Thoracic aorta (tissue), 2 donors: Measurements from ENCODE around the gene LRMDA. TPM values are rescaled to one million over a fixed set of nuclear protein-coding genes. Genes with fewer than 3 reads are reported as not detected.

Experiments used
- ATAC-seq: fragments of 150-250 bp; one replicate; pipeline ENCODE4 v1.8.0; 2017; ENCODE audit warnings: low read depth; ENCODE audit not compliant: insufficient number of reproducible peaks, low FRiP score
- DNase-seq: peaks from one replicate; pipeline ENCODE4 v3.0.0-alpha.2; 2020; ENCODE audit warnings: low spot score
- H3K27ac ChIP-seq, 2 donors: fragments of 200-600 bp; sonication (generic); 1 replicate in 1 of 2; 2 replicates in 1 of 2; pipeline ENCODE4 v1.5.1; 2016; ENCODE audit warnings: mild to moderate bottlenecking in 2 of 2, moderate library complexity in 2 of 2
- H3K27me3 ChIP-seq: fragments of 200-600 bp; sonication (generic); replicated peaks from 2 replicates; pipeline ENCODE4 v1.6.0; 2016; ENCODE audit warnings: mild to moderate bottlenecking; ENCODE audit not compliant: insufficient read depth
- H3K36me3 ChIP-seq: fragments of 200-600 bp; sonication (generic); one replicate; pipeline ENCODE4 v1.5.1; 2016
- H3K4me1 ChIP-seq, 2 donors: fragments of 200-600 bp; sonication (generic); 1 replicate in 1 of 2; 2 replicates in 1 of 2; pipeline versions ENCODE4 v1.5.1 to v1.6.0; 2016; ENCODE audit warnings: low read depth in 2 of 2, mild to moderate bottlenecking in 1 of 2; ENCODE audit not compliant: control insufficient read depth in 1 of 2
- H3K4me3 ChIP-seq: fragments of 200-600 bp; sonication (generic); 2 replicates; pipeline ENCODE4 v1.5.1; 2016; ENCODE audit warnings: mild to moderate bottlenecking
- H3K9me3 ChIP-seq: fragments of 200-600 bp; sonication (generic); 2 replicates; pipeline ENCODE4 v1.5.1; 2016
- CTCF ChIP-seq: fragments of 200-600 bp; sonication (generic); IDR thresholded peaks from one replicate; pipeline ENCODE4 v1.5.1; 2019; ENCODE audit warnings: antibody characterized with exemption
- total RNA-seq, 2 donors: library from RNA; depleted of rRNA; stranded (reverse); fragments of >200 nt; gene quantifications; one replicate each; pipeline versions ENCODE4 v1.1.0 to v1.2.3, GENCODE V29; 2016

Gene LRMDA
- total RNA-seq, 2 donors from 2014 or later = 8.3 to 36.6 TPM

DNA sequence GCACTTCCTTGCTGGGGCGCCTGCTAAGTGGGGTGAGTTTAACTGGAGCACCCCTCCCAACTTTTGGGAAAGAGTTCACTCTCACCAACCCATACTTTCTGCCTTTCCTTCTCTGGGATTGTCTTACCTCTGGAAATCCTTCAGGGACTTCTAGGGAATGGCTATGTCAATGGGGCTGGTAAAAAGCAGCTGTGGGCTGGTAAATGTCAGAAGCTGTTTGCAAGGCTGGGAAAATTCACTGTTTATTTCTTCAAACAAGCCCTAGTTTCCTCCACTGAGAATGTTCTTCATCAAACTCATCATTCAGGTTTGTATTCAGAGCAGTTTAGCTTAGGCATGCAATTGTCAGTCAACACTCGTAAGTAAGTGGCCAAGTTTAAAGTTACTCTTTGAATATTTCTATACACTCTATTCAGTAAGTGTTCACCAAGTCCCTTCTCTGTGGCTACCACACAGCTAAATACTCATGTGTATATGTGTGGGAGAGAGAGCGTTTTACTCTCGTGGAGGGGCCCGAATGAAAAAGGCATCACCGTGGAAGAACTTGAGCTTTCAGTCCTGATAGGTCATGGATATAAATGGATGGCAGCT is 654.8 kb downstream of the LRMDA start:
- peak overlapping the region; percentile 58 to 61 for H3K27ac ChIP-seq
- no peaks in the 10 kb centered on the region for H3K27me3 ChIP-seq
- peak overlapping the region; percentile 4 for H3K4me3 ChIP-seq
- no peaks in the 10 kb centered on the region for H3K9me3 ChIP-seq
- no peak for ATAC-seq
- DNase-seq = no peak
- H3K4me1 ChIP-seq = peaks cover 9 to 26% of the 10 kb centered on the region in 2 donors
- no peaks in the 10 kb centered on the region for H3K36me3 ChIP-seq
- TF ChIP-seq CTCF = no peak

- Histone ChIP-seq H3K4me1 (peaks cover 9 to 26% of the 10 kb centered on the region in 2 donors), H3K27me3 (no peaks in the 10 kb centered on the region), H3K27ac (peak overlapping the region; percentile 58 to 61), H3K4me3 (peak overlapping the region; percentile 4), H3K36me3 (no peaks in the 10 kb centered on the region), H3K9me3 (no peaks in the 10 kb centered on the region)
- DNase-seq = no peak
- ATAC-seq = no peak
- peak; percentile 63 for TF ChIP-seq CTCF
Measured at GRCh38 chr10:76086761-76087639, 655.6 kb downstream of the LRMDA start.

- ATAC-seq = no peak
- no peaks in the 10 kb centered on the region for H3K9me3 ChIP-seq
- DNase-seq = no peak
- H3K36me3 ChIP-seq = no peaks in the 10 kb centered on the region
- no peak overlapping the region for H3K27ac ChIP-seq
- peaks cover 9 to 26% of the 10 kb centered on the region in 2 donors for H3K4me1 ChIP-seq
- no peaks in the 10 kb centered on the region for H3K27me3 ChIP-seq
- H3K4me3 ChIP-seq = no peak overlapping the region
- no peak for TF ChIP-seq CTCF
Measured at GRCh38 chr10:76088008-76088407, 656.6 kb downstream of the LRMDA start.

- no peak overlapping the region for H3K4me3 ChIP-seq
- no peak for DNase-seq
- no peak for TF ChIP-seq CTCF
- no peaks in the 10 kb centered on the region for H3K9me3 ChIP-seq
- H3K4me1 ChIP-seq = peaks cover 9 to 26% of the 10 kb centered on the region in 2 donors
- H3K27me3 ChIP-seq = no peaks in the 10 kb centered on the region
- H3K27ac ChIP-seq = no peak overlapping the region
- H3K36me3 ChIP-seq = no peaks in the 10 kb centered on the region
- no peak for ATAC-seq
Measured at GRCh38 chr10:76088980-76089379, 657.6 kb downstream of the LRMDA start.

DNA sequence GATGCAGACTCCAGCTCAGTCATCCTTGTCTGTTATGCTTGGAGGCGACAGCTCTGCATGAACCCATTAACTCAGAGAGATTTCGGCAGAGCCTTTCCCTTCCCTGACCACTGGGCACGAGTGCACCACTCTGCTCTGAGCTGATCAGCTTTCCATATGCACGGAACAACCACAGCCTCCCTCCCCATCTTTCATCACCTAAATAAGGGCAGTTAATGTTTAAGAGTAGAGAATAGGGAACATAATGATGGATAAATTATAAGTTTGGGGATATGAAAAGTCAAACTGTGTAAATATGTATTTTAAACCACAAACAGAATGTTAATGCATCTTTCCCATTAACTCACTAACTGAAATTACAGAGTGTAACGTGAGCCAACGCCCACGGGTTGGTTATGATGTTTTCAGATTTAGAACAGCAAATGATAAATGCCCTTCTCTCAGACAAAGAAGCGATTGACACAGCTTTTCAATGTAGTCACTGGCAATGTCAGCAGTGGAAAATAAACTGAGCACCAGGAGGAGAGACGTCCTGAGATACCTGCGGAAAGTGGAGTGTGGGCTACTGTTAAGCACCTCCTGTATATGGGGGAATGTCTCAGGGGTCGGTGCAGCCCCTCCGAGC is 658.2 kb downstream of the LRMDA start:
- Histone ChIP-seq H3K9me3 (no peaks in the 10 kb centered on the region), H3K4me3 (no peak overlapping the region), H3K4me1 (peaks cover 9 to 26% of the 10 kb centered on the region in 2 donors), H3K27me3 (no peaks in the 10 kb centered on the region), H3K27ac (no peak overlapping the region), H3K36me3 (no peaks in the 10 kb centered on the region)
- ATAC-seq (no peak), DNase-seq (no peak)
- no peak for TF ChIP-seq CTCF
